Dendritic cell treated with granulocyte-macrophage colony-stimulating factor and Interleukin-4, amounts not matched to agents 40 ng/mL and 50 ng/mL, for 4 days (primary cell): Measurements from ENCODE around the gene TEDC1.

Source experiments
- H3K27ac Mint-ChIP-seq: one replicate; pipeline ENCODE4 v1.8.0; 2022; ENCODE audit warnings: mild to moderate bottlenecking, mixed read lengths
- H3K27me3 Mint-ChIP-seq: one replicate; pipeline ENCODE4 v1.8.0; 2022; ENCODE audit warnings: mild to moderate bottlenecking, mixed read lengths
- H3K36me3 Mint-ChIP-seq: one replicate; pipeline ENCODE4 v1.8.0; 2022; ENCODE audit warnings: low read depth, mixed read lengths
- H3K4me1 Mint-ChIP-seq: one replicate; pipeline ENCODE4 v1.8.0; 2022; ENCODE audit warnings: low read depth, mixed read lengths
- H3K4me3 Mint-ChIP-seq: one replicate; pipeline ENCODE4 v1.8.0; 2022; ENCODE audit warnings: mild to moderate bottlenecking, moderate library complexity, mixed read lengths
- H3K9me3 Mint-ChIP-seq: one replicate; pipeline ENCODE4 v1.8.0; 2022; ENCODE audit warnings: mixed read lengths
- intact Hi-C: fragments of 100-400 bp; cut with micrococcal nuclease; formaldehyde crosslinking; loops from one replicate; pipeline ENCODE4 v1.15.0; 2022

The TEDC1 gene

DNA sequence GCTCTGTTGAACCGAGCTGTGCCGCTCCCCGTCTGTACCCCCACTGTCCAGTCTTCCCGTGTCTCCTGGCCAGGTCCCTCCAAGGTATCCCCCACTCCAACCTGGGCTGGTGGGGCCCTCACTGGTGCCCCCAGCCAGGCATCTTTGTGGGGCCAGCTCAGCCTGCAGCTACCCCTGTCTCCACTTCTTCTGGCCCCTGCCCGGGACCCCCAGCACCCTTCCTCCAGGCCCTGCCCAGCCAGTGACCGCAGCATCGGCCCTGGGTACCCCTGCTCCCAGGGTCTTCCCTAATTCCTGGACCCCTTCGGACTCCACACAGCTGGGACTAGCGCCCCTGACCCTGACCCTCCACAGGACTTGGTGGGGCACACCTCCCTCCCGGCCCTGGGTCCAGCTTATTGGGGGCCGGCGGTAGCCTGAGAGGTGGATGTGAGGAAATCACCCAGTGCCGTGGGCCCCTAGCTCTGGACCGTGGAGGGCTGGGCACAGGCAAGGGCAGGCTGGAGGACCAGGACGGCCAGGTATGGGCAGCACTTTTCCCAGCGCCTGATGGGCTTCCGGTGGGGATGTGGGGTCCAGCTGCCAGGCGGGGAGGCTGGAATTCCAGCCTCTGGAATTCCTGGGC is 8.4 kb upstream of the TEDC1 start:
- Mint-ChIP-seq H3K4me3 (peak overlapping the region; percentile 85), H3K9me3 (peaks cover 2% of the 10 kb centered on the region), H3K4me1 (peaks cover 75% of the 10 kb centered on the region), H3K36me3 (peaks cover 5% of the 10 kb centered on the region), H3K27me3 (peaks cover 64% of the 10 kb centered on the region), H3K27ac (peak overlapping the region; percentile 100)
- intact Hi-C loops, result no loop called here

DNA sequence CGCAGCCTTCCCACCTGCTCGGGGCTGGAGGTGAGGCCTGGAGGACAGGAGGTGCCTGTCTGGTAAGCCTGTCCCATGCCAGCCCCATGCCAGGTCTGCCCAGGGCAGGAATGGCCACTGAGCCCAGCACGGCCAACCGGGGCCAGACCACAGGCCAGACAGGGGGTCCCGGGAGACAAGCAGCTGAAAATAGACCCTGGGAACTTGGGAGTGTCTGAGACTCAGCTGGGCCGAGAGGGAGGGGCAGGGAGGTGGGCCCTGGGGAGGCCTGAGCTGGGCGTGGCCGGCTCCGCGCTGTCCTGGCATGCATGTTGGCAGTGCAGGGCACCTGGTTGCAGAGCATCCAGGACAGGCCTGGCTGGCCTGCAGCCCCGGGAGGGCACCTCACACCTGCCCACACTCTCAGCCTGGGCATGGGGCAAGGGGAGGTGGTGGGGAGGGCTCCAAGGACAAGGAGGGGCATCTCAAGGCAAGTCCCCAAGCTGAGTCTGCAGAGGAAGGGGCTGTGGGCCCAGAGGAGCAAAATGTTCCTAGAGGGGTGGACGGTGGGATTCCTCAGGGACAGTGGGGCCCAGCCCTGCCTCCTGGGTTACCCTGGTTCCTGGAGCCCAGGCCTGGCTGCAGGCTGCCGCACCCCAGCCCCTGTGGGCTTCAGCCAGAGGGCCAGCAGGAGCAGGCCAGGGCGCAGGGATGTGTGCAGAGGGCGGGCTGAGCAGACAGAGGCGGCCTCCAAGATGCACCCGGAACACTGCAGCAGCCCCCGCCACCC is 7.6 kb upstream of the TEDC1 start:
- Mint-ChIP-seq H3K27ac (peak overlapping the region; percentile 100), H3K36me3 (peaks cover 13% of the 10 kb centered on the region), H3K4me1 (peaks cover 82% of the 10 kb centered on the region), H3K27me3 (peaks cover 61% of the 10 kb centered on the region), H3K9me3 (no peaks in the 10 kb centered on the region), H3K4me3 (no peak overlapping the region)
- intact Hi-C loops, result no loop called here

DNA sequence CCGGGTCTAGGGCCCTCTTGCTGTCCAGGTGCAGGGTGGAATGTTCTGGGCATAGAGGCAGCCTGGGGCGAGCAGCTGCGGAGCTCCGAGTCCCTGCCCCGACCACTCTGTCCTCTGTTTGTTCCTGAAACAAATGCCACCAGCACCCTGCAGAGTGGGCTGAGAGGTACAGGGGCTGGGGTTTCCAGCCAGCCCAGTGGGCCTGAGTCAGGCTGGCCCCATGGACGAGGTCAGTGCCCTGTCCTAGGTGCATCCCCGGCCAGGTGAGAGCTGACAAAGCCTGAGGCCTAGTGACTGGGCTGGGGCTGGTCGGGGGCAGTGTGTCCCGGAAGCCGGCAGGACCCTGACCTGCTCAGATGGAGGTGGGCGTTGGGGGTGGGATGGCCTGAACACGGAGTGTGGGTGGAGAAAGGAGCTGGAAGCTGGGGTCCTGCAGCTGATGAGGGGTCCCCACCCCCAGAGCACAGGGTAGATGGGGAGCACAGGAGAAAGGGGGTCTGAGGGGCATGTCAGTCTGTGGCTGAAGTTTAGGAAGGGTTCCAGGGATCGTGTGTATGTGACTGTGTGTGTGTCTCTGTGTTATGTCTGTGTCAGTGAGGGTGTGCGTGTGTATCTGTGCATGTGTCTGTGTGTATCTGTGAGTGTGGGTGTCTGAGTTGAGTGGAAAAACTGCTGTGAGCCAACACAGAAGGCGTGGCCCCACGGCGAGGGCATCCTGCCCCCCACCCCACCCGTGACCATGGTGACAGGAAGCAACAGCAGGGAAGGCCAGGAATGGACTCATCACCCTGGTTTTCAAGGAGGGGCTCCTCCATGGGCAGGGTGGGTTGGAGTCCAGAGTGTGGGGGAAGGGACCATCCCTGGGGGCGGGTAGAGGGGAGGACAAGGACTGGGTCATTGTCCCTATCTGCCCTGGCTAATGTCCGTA is 6.7 kb upstream of the TEDC1 start:
- intact Hi-C loops, result no loop called here
- Mint-ChIP-seq H3K4me3 (no peak overlapping the region), H3K36me3 (peaks cover 22% of the 10 kb centered on the region), H3K27me3 (peaks cover 57% of the 10 kb centered on the region), H3K27ac (peak overlapping the region; percentile 100), H3K4me1 (peaks cover 90% of the 10 kb centered on the region), H3K9me3 (no peaks in the 10 kb centered on the region)

DNA sequence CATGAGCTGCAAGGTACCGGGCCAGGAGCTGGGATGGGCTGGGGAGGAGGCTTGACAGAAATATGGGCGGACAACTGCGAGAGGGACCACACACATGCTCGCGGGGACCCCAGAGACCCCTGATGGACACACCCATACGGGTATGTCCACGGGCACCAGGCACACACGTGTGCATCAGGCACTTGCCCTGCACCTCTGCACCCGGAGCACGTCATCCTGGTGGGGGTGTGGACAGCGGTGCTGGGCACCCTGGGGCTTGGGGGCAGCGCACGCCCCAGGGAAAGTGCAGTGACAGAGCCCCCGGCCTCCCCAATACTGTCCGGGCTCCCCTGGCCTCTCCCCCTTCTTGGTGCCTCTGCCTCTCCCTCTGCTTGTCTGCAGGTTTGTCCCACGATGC is 6.1 kb upstream of the TEDC1 start:
- H3K36me3 Mint-ChIP-seq, result peaks cover 25% of the 10 kb centered on the region
- intact Hi-C loops, result no loop called here
- peaks cover 51% of the 10 kb centered on the region for H3K27me3 Mint-ChIP-seq
- H3K9me3 Mint-ChIP-seq, result no peaks in the 10 kb centered on the region
- peaks cover 90% of the 10 kb centered on the region for H3K4me1 Mint-ChIP-seq
- peak overlapping the region; percentile 100 for H3K27ac Mint-ChIP-seq
- H3K4me3 Mint-ChIP-seq, result no peak overlapping the region

DNA sequence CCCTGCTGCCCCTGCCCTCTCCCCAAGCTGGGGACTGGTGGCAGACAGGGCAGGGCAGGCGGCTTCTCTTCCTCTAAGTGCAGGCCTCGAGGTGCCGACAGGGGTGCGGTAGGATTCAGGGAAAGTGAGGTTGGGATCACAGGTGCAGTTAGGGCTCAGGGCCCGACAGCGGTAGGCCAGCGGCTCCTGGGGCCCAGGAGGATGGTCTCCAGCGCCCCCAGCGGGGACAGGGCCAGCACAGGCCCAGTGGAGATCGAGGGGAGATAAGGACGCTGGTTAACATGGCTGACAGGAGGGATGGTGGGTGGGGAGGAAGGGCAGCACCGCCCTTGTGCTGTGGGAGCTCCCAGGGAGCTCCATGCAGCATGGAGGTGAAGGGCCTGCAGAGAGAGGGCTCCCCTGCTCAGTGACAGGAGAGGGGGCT is 5.3 kb upstream of the TEDC1 start:
- Mint-ChIP-seq H3K27me3 (peaks cover 43% of the 10 kb centered on the region), H3K9me3 (no peaks in the 10 kb centered on the region), H3K27ac (peak overlapping the region; percentile 100), H3K4me1 (peaks cover 83% of the 10 kb centered on the region), H3K36me3 (peaks cover 25% of the 10 kb centered on the region), H3K4me3 (no peak overlapping the region)
- intact Hi-C loops, result no loop called here

DNA sequence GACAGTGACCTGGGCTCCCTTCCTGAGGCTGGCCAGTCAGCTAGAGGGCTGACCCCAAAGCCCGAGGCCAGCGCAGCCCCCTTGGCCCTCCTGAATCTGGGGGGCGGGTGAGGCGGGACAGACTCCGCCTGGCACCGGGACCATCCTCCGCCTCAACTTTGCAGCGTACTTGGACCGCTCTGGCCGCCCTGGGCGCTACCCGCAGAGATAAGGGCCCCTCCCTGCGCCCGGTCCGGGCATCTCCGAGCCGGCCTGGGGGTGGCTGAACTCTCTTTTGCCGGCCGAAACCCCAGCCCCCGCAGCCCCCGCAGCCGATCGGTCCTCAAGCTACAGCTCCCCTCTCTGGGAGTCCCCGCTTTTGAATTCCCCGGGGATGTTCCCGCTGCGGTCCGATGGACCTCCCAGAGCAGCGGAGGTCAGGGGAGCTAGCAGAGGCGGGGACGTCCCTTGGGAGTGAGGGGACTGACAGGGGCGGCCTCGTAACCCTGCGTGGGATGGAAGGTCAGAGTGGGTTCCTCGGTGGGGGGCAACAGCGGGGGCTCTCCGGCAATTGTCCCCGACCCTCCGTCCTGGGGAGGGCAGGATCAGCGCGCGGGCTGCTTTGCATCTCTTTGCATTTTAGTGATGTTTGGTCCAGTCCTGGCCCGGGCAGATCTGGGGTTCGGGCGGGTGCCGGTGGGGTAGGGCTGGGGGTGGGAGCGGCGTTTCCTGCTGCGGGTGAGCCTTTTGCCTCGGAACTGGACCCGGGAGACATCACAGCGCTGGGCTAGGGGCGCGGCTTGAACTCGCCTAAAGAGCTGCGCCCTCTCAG is 4.7 kb upstream of the TEDC1 start, which contains the start of gene CRIP1:
TSS of gene CRIP1 (plus strand) at position 724 of the 811 bp plus-strand sequence. CDS start 374 bp downstream, outside the sequence.
- H3K4me1 Mint-ChIP-seq, result peaks cover 77% of the 10 kb centered on the region

DNA sequence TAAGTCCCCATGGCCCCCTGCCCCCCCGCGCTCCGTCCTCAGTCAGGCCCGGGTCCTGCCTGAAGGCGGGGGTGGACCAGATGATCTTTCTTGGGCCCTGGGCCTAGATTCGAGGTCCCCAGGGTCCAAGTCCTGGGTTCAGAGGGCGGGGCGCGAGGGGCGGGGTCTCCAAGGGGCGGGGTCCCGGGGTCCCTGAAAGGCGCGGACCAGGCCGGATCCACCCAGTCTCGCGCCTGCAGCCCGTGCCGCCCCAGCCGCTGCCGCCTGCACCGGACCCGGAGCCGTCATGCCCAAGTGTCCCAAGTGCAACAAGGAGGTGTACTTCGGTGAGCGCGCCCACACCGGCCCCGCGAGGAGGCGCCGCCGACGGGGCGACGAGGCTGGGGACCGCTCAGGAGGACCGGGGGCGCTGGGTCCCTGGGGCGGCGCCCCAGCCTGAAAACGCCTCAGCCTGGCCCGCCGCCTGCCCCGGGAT is 4.0 kb upstream of the TEDC1 start:
- H3K27me3 Mint-ChIP-seq, result peaks cover 42% of the 10 kb centered on the region
- intact Hi-C loops, result no loop called here
- peak overlapping the region; percentile 100 for H3K27ac Mint-ChIP-seq
- peak overlapping the region; percentile 72 for H3K4me3 Mint-ChIP-seq
- H3K4me1 Mint-ChIP-seq, result peaks cover 78% of the 10 kb centered on the region
- no peaks in the 10 kb centered on the region for H3K9me3 Mint-ChIP-seq
- peaks cover 25% of the 10 kb centered on the region for H3K36me3 Mint-ChIP-seq

More for the DNA sequence above, 4.7 kb upstream of the TEDC1 start, which contains the start of gene CRIP1:
- Mint-ChIP-seq H3K9me3 (no peaks in the 10 kb centered on the region), H3K4me3 (peak within 1 kb of the TSS; percentile 72), H3K27me3 (peaks cover 42% of the 10 kb centered on the region), H3K27ac (peak within 1 kb of the TSS; percentile 100), H3K36me3 (peaks cover 25% of the 10 kb centered on the region)
- intact Hi-C loops, result no loop called here

DNA sequence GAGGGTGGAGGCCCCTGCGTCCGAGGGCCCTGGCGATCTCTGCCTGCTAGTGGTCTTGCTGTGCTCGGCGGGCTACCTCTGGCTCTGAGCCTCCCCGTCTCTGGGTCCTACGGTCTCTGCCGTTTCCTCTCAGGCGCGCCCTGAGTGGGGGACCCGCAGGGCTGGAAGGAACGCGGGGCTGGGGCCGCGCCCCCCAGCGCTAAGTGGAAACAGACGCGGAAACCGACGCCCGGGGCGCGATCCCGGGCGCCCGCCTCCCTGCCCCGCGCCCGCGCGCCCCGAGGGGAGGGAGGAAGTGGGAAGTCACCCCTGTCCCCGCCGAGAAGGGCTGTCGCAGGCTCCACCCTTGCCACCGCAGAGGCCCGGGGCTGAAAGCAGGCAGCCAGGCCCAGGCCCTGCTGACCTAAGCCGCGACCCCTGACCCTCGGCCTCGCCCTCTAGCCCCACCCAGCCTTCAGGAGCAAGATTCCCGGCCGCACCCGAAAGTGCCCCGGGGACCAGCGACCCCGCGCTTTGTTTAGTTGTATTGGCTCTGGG is 3.5 kb upstream of the TEDC1 start:
- H3K9me3 Mint-ChIP-seq, result no peaks in the 10 kb centered on the region
- peak overlapping the region; percentile 72 for H3K4me3 Mint-ChIP-seq
- H3K27ac Mint-ChIP-seq, result peak overlapping the region; percentile 100
- intact Hi-C loops, result no loop called here
- H3K27me3 Mint-ChIP-seq, result peaks cover 42% of the 10 kb centered on the region
- H3K4me1 Mint-ChIP-seq, result peaks cover 75% of the 10 kb centered on the region
- H3K36me3 Mint-ChIP-seq, result peaks cover 25% of the 10 kb centered on the region

DNA sequence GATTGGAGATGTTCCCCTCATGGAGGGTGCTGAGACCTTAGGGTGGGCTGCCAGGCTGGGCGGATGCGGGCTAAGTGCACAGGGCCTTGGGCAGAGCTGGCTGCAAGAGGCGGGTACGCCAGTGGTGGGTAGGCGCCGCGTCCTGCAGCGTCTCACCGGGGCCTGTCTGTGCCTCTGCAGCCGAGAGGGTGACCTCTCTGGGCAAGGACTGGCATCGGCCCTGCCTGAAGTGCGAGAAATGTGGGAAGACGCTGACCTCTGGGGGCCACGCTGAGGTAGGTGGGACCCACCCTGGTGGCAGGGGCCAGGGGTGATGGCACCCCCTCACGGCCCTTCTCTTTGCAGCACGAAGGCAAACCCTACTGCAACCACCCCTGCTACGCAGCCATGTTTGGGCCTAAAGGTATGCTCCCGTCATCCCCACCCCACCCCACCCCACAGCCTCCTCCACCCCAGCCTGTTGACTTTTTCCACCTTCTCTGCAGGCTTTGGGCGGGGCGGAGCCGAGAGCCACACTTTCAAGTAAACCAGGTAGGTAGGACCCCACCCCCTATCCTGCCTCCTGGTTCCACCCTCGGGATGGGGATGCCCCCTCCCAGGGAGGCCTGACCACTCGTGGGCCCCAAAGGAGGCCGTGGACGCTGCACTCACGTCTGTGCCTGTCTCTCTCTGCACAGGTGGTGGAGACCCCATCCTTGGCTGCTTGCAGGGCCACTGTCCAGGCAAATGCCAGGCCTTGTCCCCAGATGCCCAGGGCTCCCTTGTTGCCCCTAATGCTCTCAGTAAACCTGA is 2.9 kb upstream of the TEDC1 start:
- intact Hi-C loops, result no loop called here
- peaks cover 68% of the 10 kb centered on the region for H3K4me1 Mint-ChIP-seq
- peak overlapping the region; percentile 100 for H3K27ac Mint-ChIP-seq
- peak overlapping the region; percentile 72 for H3K4me3 Mint-ChIP-seq
- H3K27me3 Mint-ChIP-seq, result peaks cover 37% of the 10 kb centered on the region
- H3K36me3 Mint-ChIP-seq, result peaks cover 31% of the 10 kb centered on the region
- no peaks in the 10 kb centered on the region for H3K9me3 Mint-ChIP-seq

DNA sequence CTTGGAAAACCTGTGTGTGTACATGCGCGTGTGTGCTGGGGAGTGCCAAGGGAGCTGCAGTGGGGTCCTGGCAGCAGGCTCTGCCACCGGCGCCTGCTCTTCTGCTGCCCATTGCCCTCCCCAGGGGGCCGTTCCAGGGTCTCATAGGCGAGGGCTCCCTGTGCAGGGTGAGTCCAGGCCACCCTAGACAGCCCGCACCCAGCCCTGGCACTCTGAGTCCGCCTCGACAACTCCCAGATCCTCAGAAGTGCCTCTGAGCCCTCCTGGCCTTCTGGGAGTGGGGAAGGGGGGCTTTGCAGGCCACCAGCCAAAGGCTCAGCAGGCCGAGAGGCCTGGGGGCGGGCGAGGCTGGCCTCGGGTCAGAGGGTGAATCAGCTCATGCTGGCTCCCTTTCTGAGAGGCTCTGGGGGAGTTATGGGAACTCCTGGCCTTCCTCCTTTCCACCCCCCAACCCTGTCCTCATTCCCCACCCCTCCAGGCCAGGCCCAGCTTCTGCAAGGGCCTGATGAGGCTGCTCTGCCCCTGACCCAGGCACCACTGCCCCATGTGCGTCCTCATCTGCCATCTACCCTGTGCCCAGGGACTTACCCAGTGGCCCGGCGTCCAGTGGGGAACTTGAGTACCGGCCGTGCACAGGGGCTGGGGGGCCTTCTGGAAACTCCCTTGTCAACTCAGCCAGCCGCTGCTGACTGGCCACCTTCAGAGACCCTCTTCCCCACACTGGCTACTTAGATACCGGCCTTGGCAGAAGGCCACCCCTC is 2.1 kb upstream of the TEDC1 start:
- H3K4me1 Mint-ChIP-seq, result peaks cover 62% of the 10 kb centered on the region
- intact Hi-C loops, result no loop called here
- peaks cover 39% of the 10 kb centered on the region for H3K36me3 Mint-ChIP-seq
- no peaks in the 10 kb centered on the region for H3K9me3 Mint-ChIP-seq
- peak overlapping the region; percentile 72 for H3K4me3 Mint-ChIP-seq
- peak overlapping the region; percentile 100 for H3K27ac Mint-ChIP-seq
- peaks cover 30% of the 10 kb centered on the region for H3K27me3 Mint-ChIP-seq

DNA sequence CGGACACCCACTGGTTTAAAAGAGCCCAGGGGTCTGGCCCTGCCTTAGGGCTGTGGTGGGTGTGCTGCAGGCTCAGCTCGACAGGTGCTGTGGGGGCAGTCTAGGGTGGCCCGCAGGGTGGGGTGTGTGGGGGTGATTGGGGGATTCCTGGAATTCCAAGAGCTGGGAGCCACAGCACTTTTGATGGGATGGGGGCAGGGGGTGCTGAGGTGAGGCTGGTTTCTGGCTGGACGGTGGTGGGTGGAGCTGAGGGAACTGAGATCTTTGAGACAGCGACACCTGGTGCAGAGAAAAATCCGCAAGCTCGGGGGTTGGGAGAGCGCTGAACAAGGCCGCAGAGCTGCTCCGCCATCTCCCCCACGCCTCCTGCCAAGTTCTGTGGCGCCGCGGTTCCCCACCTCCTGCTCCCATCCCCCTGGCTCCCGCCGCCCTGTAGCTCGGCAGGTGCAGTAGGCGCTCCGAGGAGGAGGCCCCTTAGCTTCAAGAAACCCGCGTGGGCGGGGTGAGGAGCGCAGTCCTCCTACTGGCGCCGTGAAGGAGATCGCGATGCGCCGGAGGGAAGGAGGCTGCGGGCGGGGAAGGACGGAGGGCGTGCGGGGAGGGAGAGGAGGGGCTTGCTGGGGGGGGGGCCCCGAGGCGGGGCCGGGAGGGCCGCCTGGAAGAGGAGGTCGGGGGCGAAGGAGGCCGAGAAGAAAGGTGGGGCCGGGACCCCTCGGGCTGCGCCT is 1.3 kb upstream of the TEDC1 start:
- intact Hi-C loops, result loop anchor here (1.0 to 5.0 kb wide), 7 partner anchors 8 to 119 kb away; partner anchors contain the start of genes CRIP2 and TMEM121
- Mint-ChIP-seq H3K4me1 (peaks cover 55% of the 10 kb centered on the region), H3K9me3 (no peaks in the 10 kb centered on the region), H3K27ac (peak overlapping the region; percentile 100), H3K36me3 (peaks cover 47% of the 10 kb centered on the region), H3K4me3 (peak overlapping the region; percentile 72), H3K27me3 (peaks cover 22% of the 10 kb centered on the region)
